ENCODE results near the gene RBMS3.

RBMS3 gene

DNA sequence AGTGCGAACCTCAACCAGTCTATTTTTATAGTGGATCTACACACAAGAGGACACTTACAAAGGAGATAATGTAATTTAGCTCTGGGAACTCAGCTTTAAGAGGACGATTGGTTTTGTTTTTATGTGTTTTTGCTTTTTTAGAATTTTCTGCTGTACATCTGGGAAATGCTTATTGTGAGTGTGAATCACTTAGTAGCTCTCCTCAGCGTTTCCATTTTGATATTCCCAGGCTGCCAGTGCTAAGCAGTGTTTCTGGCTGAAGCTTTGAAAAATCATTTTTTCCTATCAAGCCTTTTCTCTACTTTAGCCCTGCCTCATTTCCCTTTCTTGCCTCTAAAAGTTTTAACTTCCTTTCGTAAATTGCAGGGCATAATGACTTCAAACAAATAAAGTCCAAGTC, 117.9 kb downstream of the RBMS3 start:
- TF ChIP-seq, protein P1, sequence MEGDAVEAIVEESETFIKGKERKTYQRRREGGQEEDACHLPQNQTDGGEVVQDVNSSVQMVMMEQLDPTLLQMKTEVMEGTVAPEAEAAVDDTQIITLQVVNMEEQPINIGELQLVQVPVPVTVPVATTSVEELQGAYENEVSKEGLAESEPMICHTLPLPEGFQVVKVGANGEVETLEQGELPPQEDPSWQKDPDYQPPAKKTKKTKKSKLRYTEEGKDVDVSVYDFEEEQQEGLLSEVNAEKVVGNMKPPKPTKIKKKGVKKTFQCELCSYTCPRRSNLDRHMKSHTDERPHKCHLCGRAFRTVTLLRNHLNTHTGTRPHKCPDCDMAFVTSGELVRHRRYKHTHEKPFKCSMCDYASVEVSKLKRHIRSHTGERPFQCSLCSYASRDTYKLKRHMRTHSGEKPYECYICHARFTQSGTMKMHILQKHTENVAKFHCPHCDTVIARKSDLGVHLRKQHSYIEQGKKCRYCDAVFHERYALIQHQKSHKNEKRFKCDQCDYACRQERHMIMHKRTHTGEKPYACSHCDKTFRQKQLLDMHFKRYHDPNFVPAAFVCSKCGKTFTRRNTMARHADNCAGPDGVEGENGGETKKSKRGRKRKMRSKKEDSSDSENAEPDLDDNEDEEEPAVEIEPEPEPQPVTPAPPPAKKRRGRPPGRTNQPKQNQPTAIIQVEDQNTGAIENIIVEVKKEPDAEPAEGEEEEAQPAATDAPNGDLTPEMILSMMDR (IDR thresholded peaks at IDR 0.05), result no peak

DNA sequence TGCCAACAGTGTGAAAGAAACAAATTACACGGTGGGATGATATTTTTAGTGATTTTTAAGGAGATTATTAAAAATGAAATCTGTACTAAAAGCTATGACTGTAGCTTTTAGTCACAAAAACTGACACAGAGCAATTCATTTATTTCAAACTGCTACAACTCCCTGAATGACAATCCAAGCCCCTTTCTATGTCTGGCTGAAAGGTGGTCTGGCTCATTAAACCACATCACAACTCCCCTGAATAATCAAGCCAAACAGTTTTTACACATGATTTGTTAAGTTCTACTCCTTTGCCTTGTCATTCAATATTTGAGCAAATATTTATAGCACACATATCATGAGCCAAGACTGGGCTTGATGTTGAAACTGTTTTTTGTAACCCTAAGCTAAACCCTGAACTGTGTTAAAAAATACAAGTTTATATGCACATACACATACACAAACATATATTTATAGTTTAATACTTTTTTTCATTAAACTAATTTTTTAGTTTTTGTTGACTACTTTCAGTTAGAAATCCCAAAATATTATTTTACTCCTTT, 125.5 kb downstream of the RBMS3 start:
- TF ChIP-seq, protein P1 (IDR thresholded peaks at IDR 0.05), result no peak

DNA sequence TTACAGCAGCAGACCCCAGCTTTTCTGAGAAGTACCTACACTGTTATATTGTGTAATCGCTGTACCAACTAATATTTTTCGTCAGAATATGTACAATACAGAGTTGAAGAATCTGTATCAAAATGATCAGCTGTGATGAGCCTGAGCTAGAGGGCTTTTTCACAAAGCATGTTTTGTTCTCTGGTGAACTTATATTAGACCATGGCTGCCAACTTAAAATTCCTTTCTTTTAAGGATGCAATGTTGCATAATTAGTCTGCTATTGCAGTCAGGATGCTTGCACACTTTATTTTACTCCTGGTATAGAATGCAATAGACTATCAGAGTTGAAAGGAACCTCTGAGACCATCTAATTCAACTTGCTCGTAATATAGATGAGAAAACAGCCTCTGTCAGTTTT, 127.8 kb downstream of the RBMS3 start:
- TF ChIP-seq, protein P1 (IDR thresholded peaks at IDR 0.05), result no peak

DNA sequence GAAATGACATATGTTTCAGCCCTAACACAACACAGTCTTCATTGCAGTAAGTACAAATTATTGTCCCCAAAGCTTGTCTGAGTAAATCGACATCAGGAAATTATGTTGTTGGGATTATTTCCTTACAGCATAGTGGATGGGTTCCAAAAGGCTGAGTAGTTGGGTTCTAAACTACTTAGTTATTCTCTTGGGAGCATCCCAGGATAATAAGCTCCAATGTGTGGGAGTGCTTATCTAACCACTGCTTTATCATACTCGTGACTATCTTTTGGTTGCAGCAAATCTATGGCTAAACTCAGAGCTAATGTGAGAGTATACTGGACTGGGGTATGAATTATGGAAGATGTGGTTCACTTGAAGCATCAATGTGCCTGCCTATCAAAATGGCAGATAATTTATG, 128.5 kb downstream of the RBMS3 start:
- TF ChIP-seq, protein P1 (IDR thresholded peaks at IDR 0.05), result no peak

DNA sequence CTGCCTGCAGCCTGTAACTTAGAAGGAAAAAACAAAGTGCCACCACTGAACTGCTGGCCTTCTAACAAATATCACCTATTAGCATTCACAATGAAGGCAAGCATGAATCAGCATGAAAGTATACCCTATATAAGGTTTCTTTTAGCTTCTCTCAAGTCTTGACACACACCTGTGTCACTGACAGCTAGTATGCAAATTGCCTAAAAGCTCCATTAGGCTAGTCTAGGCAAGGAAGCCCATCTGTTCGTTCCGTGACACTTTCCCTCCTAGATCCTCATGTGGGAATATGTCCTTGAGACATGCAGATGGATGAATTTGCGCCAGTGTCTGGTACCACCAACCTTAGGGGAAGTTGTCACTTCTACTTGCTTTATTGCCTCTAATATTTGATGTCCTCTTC, 129.3 kb downstream of the RBMS3 start:
- TF ChIP-seq, protein P1 (IDR thresholded peaks at IDR 0.05), result no peak

DNA sequence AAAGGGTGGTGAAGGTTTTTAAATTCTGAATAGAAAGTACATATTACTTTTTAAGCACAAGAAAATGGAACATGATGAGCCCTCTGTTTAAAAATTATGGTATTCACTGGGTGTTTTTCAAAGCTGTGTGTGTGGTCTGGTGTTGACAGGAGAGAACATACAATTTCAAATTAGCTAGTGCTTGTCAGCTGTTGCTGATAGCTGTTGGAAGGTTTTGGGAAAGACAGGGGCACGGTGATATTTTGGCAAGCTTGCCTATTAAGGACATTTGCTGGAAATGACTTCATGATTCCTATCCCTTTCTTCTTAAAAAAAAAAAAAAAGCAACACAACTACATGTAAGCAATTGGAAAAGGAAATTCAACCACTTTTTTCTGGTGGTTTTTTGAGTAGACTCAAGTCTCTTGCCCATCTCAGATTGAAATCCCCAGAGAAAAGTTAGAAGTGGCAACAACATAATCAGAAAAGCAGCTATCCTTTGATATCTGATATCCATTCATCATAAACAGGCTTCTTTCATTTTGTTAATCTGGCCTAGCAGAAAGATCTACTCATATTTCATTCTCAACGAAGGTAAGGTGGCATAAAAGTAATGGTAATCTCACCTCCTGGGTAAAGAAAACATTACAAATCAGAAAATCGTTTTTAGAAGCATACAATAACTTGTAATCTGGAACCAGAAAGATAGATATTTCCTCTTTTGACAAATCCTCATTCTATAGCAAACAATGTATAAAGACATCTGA, 130.0 kb downstream of the RBMS3 start:
- TF ChIP-seq, protein P1 (IDR thresholded peaks at IDR 0.05), result no peak

DNA sequence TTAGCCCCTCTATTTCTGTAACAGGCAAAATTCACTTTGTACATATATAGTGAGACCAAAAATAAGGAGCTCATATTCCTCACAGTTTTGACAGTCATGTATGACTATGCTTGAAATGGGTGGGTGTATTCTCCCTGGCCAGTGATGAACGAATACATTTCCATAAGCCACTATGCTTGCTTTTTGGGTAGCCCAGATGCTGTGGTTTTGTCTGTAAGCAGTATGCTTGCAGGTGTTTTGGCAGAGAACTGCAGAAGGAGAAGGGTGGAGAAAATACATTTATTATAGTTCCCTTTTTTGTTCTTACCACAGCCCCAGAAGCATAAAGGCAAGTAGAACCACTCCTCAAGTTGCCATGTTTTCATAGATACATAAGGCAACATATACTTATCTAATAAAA, 131.2 kb downstream of the RBMS3 start:
- TF ChIP-seq, protein P1 (IDR thresholded peaks at IDR 0.05), result no peak

Data from LNCAP (cell line).